ENCODE measurements around the gene MYG1. TPM values are rescaled to one million over a fixed set of nuclear protein-coding genes. Genes with fewer than 3 reads are reported as not detected.

The MYG1 gene
- total RNA-seq, 2 donors from 2014 or later: 23.4 to 49.4 TPM

DNA sequence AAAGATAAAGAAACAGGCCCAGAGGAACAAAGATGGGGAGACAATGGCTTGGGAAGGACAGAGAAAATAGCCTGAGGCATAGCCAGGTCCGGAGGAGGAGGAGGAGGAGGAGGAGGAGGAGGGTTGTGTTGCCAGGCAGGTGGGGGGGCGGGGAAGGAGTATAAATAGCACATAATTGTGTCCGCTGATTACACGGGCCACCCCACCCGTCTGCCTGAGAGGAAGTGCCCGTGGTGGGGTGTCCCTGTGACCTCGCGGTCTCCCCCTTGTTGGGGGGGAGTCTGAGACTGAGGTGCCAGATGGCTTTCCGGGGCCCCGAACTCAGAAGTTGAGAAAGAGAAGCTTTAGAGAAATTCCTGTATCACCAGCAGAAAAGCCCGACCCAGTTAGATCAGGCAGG lies 38.5 kb downstream of the MYG1 start:
- Histone ChIP-seq H3K27me3 (replicated peaks; ENCODE audit: insufficient read depth) (no peaks in the 10 kb centered on the region), H3K4me1 (ENCODE audit: control insufficient read depth in 1 of 2, low read depth in 2 of 2) (no peaks in the 10 kb centered on the region), H3K9me3 (no peaks in the 10 kb centered on the region), H3K36me3 (no peaks in the 10 kb centered on the region), H3K4me3 (no peak overlapping the region), H3K27ac (no peak overlapping the region)
- TF ChIP-seq, protein P1, sequence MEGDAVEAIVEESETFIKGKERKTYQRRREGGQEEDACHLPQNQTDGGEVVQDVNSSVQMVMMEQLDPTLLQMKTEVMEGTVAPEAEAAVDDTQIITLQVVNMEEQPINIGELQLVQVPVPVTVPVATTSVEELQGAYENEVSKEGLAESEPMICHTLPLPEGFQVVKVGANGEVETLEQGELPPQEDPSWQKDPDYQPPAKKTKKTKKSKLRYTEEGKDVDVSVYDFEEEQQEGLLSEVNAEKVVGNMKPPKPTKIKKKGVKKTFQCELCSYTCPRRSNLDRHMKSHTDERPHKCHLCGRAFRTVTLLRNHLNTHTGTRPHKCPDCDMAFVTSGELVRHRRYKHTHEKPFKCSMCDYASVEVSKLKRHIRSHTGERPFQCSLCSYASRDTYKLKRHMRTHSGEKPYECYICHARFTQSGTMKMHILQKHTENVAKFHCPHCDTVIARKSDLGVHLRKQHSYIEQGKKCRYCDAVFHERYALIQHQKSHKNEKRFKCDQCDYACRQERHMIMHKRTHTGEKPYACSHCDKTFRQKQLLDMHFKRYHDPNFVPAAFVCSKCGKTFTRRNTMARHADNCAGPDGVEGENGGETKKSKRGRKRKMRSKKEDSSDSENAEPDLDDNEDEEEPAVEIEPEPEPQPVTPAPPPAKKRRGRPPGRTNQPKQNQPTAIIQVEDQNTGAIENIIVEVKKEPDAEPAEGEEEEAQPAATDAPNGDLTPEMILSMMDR (IDR thresholded peaks at IDR 0.05): no peak
- DNase-seq (ENCODE audit: low spot score): no peak
- ATAC-seq (ENCODE audit: insufficient number of reproducible peaks, low FRiP score, low read depth): no peak

DNA sequence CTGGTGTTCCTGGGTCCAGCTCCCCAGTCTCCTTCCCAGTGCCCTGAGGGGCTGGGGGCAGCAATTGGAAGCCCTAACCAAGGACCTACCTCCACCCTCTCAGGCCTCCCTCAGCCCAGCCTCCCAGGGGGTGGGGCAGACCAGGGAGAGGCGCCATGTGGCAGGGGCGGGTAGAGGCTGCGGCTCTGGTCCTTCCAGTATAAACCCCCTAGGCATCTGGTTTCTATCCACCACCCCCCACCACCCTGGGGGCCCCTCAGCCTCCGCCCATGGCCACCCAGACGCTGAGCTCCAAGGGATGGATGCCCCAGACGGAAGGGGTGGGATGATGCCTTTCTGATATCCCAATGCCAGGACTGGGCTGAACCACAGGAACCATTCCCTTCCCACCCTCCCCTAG lies 39.4 kb downstream of the MYG1 start:
- H3K36me3 ChIP-seq: no peaks in the 10 kb centered on the region
- H3K4me1 ChIP-seq (ENCODE audit: control insufficient read depth in 1 of 2, low read depth in 2 of 2): no peaks in the 10 kb centered on the region
- no peaks in the 10 kb centered on the region for H3K27me3 ChIP-seq (replicated peaks; ENCODE audit: insufficient read depth)
- no peak for DNase-seq (ENCODE audit: low spot score)
- TF ChIP-seq, protein P1 (IDR thresholded peaks at IDR 0.05): no peak
- H3K9me3 ChIP-seq: no peaks in the 10 kb centered on the region
- no peak for ATAC-seq (ENCODE audit: insufficient number of reproducible peaks, low FRiP score, low read depth)
- no peak overlapping the region for H3K4me3 ChIP-seq
- no peak overlapping the region for H3K27ac ChIP-seq

- H3K27ac ChIP-seq: no peak overlapping the region
- H3K9me3 ChIP-seq: no peaks in the 10 kb centered on the region
- TF ChIP-seq, protein P1 (IDR thresholded peaks at IDR 0.05): no peak
- H3K4me1 ChIP-seq (ENCODE audit: control insufficient read depth in 1 of 2, low read depth in 2 of 2): peaks cover 4 to 7% of the 10 kb centered on the region in 2 donors
- no peak overlapping the region for H3K4me3 ChIP-seq
- ATAC-seq (ENCODE audit: insufficient number of reproducible peaks, low FRiP score, low read depth) (no peak), DNase-seq (ENCODE audit: low spot score) (no peak)
- no peaks in the 10 kb centered on the region for H3K36me3 ChIP-seq
- no peaks in the 10 kb centered on the region for H3K27me3 ChIP-seq (replicated peaks; ENCODE audit: insufficient read depth)
These were observed 40.9 kb downstream of the MYG1 start for GRCh38 chr12:53340398-53340797.

GRCh38 chr12:53343449-53343848 lies 44.0 kb downstream of the MYG1 start:
- H3K9me3 ChIP-seq: no peaks in the 10 kb centered on the region
- H3K4me3 ChIP-seq: no peak overlapping the region
- H3K27ac ChIP-seq: no peak overlapping the region
- no peaks in the 10 kb centered on the region for H3K36me3 ChIP-seq
- no peaks in the 10 kb centered on the region for H3K27me3 ChIP-seq (replicated peaks; ENCODE audit: insufficient read depth)
- ATAC-seq (ENCODE audit: insufficient number of reproducible peaks, low FRiP score, low read depth): no peak
- H3K4me1 ChIP-seq (ENCODE audit: control insufficient read depth in 1 of 2, low read depth in 2 of 2): peaks cover 4 to 12% of the 10 kb centered on the region in 2 donors
- no peak for DNase-seq (ENCODE audit: low spot score)
- TF ChIP-seq, protein P1 (IDR thresholded peaks at IDR 0.05): no peak

DNA sequence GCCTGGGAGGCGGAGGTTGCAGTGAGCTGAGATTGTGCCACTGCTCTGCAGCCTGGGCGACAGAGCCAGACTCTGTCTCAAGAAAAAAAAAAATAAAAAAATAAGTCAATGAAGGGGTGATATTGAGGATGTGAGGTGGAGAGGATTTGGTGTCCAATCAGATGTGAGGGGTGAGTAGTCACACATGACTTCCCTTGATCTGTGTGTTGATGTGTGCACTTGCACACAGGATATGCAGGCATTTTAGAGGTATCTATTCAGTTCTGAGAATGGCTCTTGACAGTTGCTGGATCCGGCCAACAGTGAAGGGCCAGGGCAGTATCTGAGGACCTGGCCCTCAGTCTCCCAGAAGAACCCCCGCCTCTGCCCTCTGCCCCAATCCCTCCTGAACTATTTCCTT lies 44.5 kb downstream of the MYG1 start:
- H3K36me3 ChIP-seq: no peaks in the 10 kb centered on the region
- H3K27ac ChIP-seq: no peak overlapping the region
- ATAC-seq (ENCODE audit: insufficient number of reproducible peaks, low FRiP score, low read depth) (no peak), DNase-seq (ENCODE audit: low spot score) (no peak)
- H3K9me3 ChIP-seq: no peaks in the 10 kb centered on the region
- peak overlapping the region; percentile 97 for H3K4me3 ChIP-seq
- TF ChIP-seq, protein P1 (IDR thresholded peaks at IDR 0.05): no peak
- no peaks in the 10 kb centered on the region for H3K27me3 ChIP-seq (replicated peaks; ENCODE audit: insufficient read depth)
- peaks cover 4 to 12% of the 10 kb centered on the region in 2 donors for H3K4me1 ChIP-seq (ENCODE audit: control insufficient read depth in 1 of 2, low read depth in 2 of 2)

All from thoracic aorta (tissue), 2 donors.